Adrenal gland (tissue), 12 donors: ENCODE data around the gene MAST2. TPM values are rescaled to one million over a fixed set of nuclear protein-coding genes. Genes with fewer than 3 reads are reported as not detected.
"Not testable (repeated sequence)": the region's sequence is repeated elsewhere in the genome, so short reads cannot be mapped to it uniquely, and the experiment has no call there.

Experiments
- DNase-seq, 7 donors: peaks; one replicate each; pipeline ENCODE4 v3.0.0-alpha.2; 2019 to 2020
- H3K27ac ChIP-seq, 5 donors: fragments of 200-600 bp; sonication (generic) in 4 of 5; 1 replicate in 3 of 5; 2 replicates in 2 of 5; pipeline versions ENCODE4 v1.5.1 to v1.8.0; 2016 to 2020; ENCODE audit warnings: mild to moderate bottlenecking in 1 of 5
- H3K27me3 ChIP-seq: fragments of 200-600 bp; 2 replicates; pipeline ENCODE4 v1.8.0; 2021
- H3K36me3 ChIP-seq, 2 donors: fragments of 200-600 bp; replicated peaks in 1 of 2; 1 replicate in 1 of 2; 2 replicates in 1 of 2; pipeline versions ENCODE4 v1.5.1 to v1.8.0; 2018 to 2022
- H3K4me1 ChIP-seq, 2 donors: fragments of 200-600 bp; replicated peaks in 1 of 2; 1 replicate in 1 of 2; 2 replicates in 1 of 2; pipeline versions ENCODE4 v1.5.1 to v1.8.0; 2018 to 2021
- H3K4me3 ChIP-seq, 4 donors: fragments of 200-600 bp; sonication (generic) in 3 of 4; one replicate each; pipeline ENCODE4 v1.5.1; 2016 to 2018
- H3K9me3 ChIP-seq, 3 donors: fragments of 200-600 bp; sonication (generic) in 1 of 3; replicated peaks in 1 of 3; 1 replicate in 2 of 3; 2 replicates in 1 of 3; pipeline versions ENCODE4 v1.5.1 to v1.8.0; 2016 to 2021
- POLR2A ChIP-seq, 2 donors: fragments of 450-650 bp; IDR thresholded peaks; one replicate each; pipeline ENCODE4 v1.6.1; 2017; ENCODE audit warnings: antibody characterized with exemption in 2 of 2, mild to moderate bottlenecking in 2 of 2, moderate library complexity in 1 of 2
- WGBS, 4 donors: extraction: QIAGEN DNeasy Blood & Tissue Kit in 2 of 4; methylation state at CpG; one replicate each; pipeline versions ENCODE4 v1.1.5 to v1.1.7; 2013 to 2017; 5-methylcytosine and 5-hydroxymethylcytosine counted together
- intact Hi-C, 2 donors: fragments of 100-400 bp; cut with DNase I; formaldehyde crosslinking; loops; one replicate each; pipeline versions ENCODE4 v1.14.1 to v1.15.0; 2022 to 2023
- polyA plus RNA-seq, 3 donors: library from polyadenylated mRNA; stranded (reverse); fragments of 200-250 nt in 2 of 3; fragments of 350-450 nt in 1 of 3; fragmentation: Illumina TruSeq in 1 of 3; extraction: RNeasy Lipid Tissue Mini Kit (QIAGEN cat#74804) in 1 of 3; gene quantifications; one replicate each; pipeline ENCODE4 v1.2.3, GENCODE V29; 2013 to 2014
- total RNA-seq, 9 donors: library from RNA; depleted of rRNA in 4 of 9; stranded (reverse); fragments of >200 nt in 4 of 9; fragments of 120-200 nt in 1 of 9; fragmentation: NEBNext Ultra II Directional in 1 of 9; extraction: Animal tissue kit (Norgen Biotek cat#: 25700) in 1 of 9; gene quantifications; one replicate each; pipeline versions ENCODE4 v1.1.0 to v1.2.4, GENCODE V29; 2013 to 2023
- TF ChIP-seq, protein P1 (sequence below), 6 experiments: fragments of 450-650 bp in 4 of 6; fragments of 200-600 bp in 2 of 6; sonication (generic) in 1 of 6; IDR thresholded peaks; 1 replicate in 5 of 6; 2 replicates in 1 of 6; pipeline versions ENCODE4 v1.5.1 to v1.8.0; 2016 to 2021; ENCODE audit warnings: antibody characterized with exemption in 6 of 6, mild to moderate bottlenecking in 2 of 6, moderate library complexity in 1 of 6
- donor health status: healthy with polysubstance abuse.
- donor health status: Bipolar disorder and iron deficiency.
- donor health status: DM: yes; HTN: yes; CAD: no.
- donor health status: DM: no; HTN: no; CAD: no.
- donor health status: DM: no; HTN: no; CAD: no.
- donor health status: DM: yes; HTN: yes; CAD: no.

Gene MAST2
- total and polyA plus RNA-seq, 12 donors: 18.1 to 38.5 (median 23.5) TPM

GRCh38 chr1:45953934-45954847, 150.8 kb downstream of the MAST2 start:
- peak; percentile 29 to 73 (median 60) for DNase-seq
- Histone ChIP-seq H3K27ac (peak overlapping the region; percentile 59 to 89 (median 85)), H3K27me3 (no peaks in the 10 kb centered on the region), H3K4me3 (no peak overlapping the region), H3K36me3 (no peaks in the 10 kb centered on the region), H3K4me1 (peaks cover 19 to 30% of the 10 kb centered on the region in 2 donors), H3K9me3 (no peaks in the 10 kb centered on the region)
- TF ChIP-seq, protein P1, sequence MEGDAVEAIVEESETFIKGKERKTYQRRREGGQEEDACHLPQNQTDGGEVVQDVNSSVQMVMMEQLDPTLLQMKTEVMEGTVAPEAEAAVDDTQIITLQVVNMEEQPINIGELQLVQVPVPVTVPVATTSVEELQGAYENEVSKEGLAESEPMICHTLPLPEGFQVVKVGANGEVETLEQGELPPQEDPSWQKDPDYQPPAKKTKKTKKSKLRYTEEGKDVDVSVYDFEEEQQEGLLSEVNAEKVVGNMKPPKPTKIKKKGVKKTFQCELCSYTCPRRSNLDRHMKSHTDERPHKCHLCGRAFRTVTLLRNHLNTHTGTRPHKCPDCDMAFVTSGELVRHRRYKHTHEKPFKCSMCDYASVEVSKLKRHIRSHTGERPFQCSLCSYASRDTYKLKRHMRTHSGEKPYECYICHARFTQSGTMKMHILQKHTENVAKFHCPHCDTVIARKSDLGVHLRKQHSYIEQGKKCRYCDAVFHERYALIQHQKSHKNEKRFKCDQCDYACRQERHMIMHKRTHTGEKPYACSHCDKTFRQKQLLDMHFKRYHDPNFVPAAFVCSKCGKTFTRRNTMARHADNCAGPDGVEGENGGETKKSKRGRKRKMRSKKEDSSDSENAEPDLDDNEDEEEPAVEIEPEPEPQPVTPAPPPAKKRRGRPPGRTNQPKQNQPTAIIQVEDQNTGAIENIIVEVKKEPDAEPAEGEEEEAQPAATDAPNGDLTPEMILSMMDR (IDR thresholded peaks at IDR 0.05): no peak
- no peak for TF ChIP-seq POLR2A (IDR thresholded peaks at IDR 0.05)
- intact Hi-C loops: no loop called here
- 43 to 50% (median 49%) methylated on average over 9 of the region's 9 CpGs for WGBS, 4 donors

- intact Hi-C loops: no loop called here
- H3K9me3 ChIP-seq: no peaks in the 10 kb centered on the region
- no peak overlapping the region for H3K4me3 ChIP-seq
- TF ChIP-seq POLR2A (IDR thresholded peaks at IDR 0.05): no peak
- TF ChIP-seq, protein P1 (IDR thresholded peaks at IDR 0.05): no peak
- 39 to 52% (median 45%) methylated on average over 2 of the region's 2 CpGs for WGBS, 4 donors
- H3K27me3 ChIP-seq: no peaks in the 10 kb centered on the region
- peaks cover 19 to 30% of the 10 kb centered on the region in 2 donors for H3K4me1 ChIP-seq
- no peaks in the 10 kb centered on the region for H3K36me3 ChIP-seq
- DNase-seq: peak; percentile 56 to 78 (median 65)
- H3K27ac ChIP-seq: peak overlapping the region in 3 of 5 donors; percentile 42 to 71 (median 59)
Observed at GRCh38 chr1:45957684-45958083, 154.3 kb downstream of the MAST2 start.

DNA sequence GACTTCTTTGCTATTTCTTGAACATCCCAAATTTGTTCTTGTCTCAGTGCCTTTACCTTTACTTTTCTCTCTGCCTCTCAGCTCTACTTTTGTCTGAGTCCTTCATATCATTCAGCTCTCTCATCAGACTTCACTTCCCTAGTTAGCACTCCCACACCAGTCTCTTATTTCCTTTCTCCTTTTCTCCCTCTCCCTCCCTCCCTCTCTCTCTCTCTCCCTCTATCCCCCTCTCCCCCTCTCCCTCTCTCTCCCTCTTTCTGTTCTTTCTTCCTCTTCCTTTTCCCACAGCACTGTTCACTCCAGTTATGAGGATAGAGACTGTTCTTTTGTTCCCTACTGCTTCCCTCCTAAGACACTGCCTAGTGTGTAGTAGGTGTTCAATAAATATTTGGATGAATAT, 154.9 kb downstream of the MAST2 start:
- TF ChIP-seq, protein P1 (IDR thresholded peaks at IDR 0.05): no peak
- no peak for TF ChIP-seq POLR2A (IDR thresholded peaks at IDR 0.05)
- Histone ChIP-seq H3K27me3 (no peaks in the 10 kb centered on the region), H3K27ac (peak overlapping the region in 2 of 5 donors; percentile 42 to 59), H3K4me1 (peaks cover 18 to 28% of the 10 kb centered on the region in 2 donors), H3K9me3 (no peaks in the 10 kb centered on the region), H3K36me3 (no peaks in the 10 kb centered on the region), H3K4me3 (no peak overlapping the region)
- intact Hi-C loops: no loop called here
- DNase-seq: no peak

GRCh38 chr1:45960930-45961715, 157.7 kb downstream of the MAST2 start:
- no peak overlapping the region for H3K4me3 ChIP-seq
- no peak overlapping the region for H3K27ac ChIP-seq
- intact Hi-C loops: no loop called here
- no peaks in the 10 kb centered on the region for H3K27me3 ChIP-seq
- H3K36me3 ChIP-seq: no peaks in the 10 kb centered on the region
- no peak for DNase-seq
- no peak for TF ChIP-seq POLR2A (IDR thresholded peaks at IDR 0.05)
- TF ChIP-seq, protein P1 (IDR thresholded peaks at IDR 0.05): no peak
- H3K4me1 ChIP-seq: peaks cover 0 to 9% of the 10 kb centered on the region in 2 donors
- H3K9me3 ChIP-seq: no peaks in the 10 kb centered on the region

GRCh38 chr1:45961936-45962335, 158.5 kb downstream of the MAST2 start:
- H3K36me3 ChIP-seq, H3K27ac ChIP-seq, DNase-seq, H3K27me3 ChIP-seq, H3K4me1 ChIP-seq, H3K4me3 ChIP-seq, H3K9me3 ChIP-seq, intact Hi-C loops: not testable (repeated sequence)
- 97 to 100% (median 99%) methylated on average over 1 to 4 of the region's 4 CpGs for WGBS, 4 donors
